HG03571 (cell line): ENCODE measurements around the gene TAF3.

Experiments
- ATAC-seq: cut with Tn5 transposase; IDR thresholded peaks from one replicate; pipeline ENCODE4 v1.9.1; 2021; ENCODE audit not compliant: unreplicated experiment

Gene TAF3

GRCh38 chr10:7965457-7965856, 147.2 kb downstream of the TAF3 start:
- no peak for ATAC-seq

DNA sequence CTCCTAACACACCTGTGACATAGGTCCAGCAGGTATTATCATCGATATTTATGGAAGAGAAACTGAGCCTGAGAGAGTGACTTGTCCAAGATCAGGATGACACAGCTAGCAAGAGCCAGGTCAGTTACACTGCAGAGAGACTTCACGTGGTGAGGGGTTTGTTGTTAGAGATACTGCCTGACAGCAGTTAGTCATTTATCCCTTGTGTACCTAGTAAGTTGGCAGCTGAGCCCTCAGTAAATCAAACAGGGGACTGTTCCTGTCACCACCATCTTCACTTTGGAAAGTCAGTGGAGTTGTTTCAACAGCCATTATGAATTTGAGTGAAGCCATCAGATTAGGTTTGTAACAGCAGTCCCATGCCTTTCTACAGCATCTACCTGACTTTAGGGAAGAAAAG, 148.7 kb downstream of the TAF3 start:
- no peak for ATAC-seq

- ATAC-seq: no peak
Measured at GRCh38 chr10:7968510-7969112, 150.3 kb downstream of the TAF3 start.

GRCh38 chr10:7969623-7970022, 151.3 kb downstream of the TAF3 start:
- ATAC-seq: no peak

GRCh38 chr10:7971949-7972348, 153.6 kb downstream of the TAF3 start:
- ATAC-seq: no peak

GRCh38 chr10:7972367-7972766, 154.1 kb downstream of the TAF3 start:
- ATAC-seq: no peak

DNA sequence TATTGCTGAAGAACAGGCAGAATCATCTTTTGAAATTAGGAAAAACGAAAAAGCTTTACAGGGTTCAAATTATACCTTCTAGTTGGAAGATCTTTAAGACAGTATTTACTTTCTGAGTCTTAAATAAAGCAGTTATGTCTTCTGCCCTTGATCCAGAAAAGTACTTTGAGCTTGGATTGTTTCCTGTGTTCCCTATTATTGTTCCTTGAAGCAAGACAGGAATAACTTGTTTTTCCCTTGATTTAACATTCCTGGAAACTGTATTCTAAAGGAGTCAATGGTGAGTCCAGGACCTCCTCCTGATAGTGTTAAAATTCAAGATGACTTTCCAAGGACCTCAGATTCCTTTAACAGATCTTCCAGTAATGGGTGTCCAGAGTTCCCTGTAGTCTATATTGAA, 161.9 kb downstream of the TAF3 start:
- no peak for ATAC-seq

GRCh38 chr10:7982727-7983126, 164.4 kb downstream of the TAF3 start:
- ATAC-seq: no peak

DNA sequence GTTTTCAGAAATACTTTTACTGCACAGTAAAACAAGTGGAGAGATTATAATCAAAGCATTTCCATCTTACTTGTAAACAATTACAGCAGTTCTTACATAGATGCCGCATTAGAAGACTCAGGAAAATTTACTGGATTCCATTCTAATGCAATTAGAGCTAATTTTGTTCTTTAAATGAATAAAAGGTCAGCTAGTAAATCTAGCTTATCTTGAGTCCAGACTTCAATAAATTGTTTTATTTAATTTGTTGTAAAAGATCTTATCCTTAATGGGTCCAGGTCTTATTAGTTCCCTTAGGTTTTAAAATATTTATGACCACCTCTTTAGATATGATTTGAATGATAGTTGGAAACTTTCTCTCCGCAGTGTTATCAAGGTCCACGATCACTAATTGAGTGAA, 166.0 kb downstream of the TAF3 start:
- ATAC-seq: no peak

GRCh38 chr10:7984896-7985295, 166.6 kb downstream of the TAF3 start:
- ATAC-seq: no peak

DNA sequence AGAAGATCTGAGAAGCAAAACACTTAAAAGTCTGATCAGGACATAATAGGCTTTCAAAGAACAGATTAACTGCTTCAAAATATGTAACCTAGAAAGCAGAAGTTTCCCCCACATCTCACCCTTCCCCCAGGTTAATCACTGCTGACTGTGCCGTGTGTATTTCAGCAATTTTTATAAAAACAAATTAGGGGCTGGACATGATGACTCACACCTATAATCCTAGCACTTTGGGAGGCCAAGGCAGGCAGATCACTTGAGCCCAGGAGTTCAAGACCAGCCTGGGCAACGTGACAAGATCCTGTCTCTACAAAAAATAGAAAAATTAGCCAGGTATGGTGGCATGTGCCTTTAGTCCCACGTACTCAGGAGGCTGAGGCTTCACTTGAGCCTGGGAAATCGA, 168.5 kb downstream of the TAF3 start:
- no peak for ATAC-seq

DNA sequence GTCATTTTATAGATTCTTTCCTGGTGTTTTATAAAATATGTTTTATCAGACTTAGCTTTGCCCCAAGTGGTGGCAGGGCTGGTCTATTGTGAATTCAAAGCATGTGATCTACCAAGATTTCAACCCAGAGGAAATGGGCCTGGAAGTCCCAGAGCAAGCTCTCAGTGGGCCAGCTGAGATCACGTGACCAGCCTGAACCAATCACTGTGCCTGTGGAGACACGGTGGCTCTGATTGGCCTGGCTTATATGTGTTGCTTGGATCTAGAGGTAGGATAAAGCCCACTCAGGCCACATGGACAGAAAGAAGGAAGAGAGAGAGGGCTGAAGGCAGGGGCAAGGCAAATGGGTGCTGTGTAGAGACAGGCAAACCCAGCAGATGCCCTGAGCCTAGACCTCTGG, 170.7 kb downstream of the TAF3 start:
- no peak for ATAC-seq

GRCh38 chr10:7998831-7999230, 180.5 kb downstream of the TAF3 start:
- no peak for ATAC-seq

DNA sequence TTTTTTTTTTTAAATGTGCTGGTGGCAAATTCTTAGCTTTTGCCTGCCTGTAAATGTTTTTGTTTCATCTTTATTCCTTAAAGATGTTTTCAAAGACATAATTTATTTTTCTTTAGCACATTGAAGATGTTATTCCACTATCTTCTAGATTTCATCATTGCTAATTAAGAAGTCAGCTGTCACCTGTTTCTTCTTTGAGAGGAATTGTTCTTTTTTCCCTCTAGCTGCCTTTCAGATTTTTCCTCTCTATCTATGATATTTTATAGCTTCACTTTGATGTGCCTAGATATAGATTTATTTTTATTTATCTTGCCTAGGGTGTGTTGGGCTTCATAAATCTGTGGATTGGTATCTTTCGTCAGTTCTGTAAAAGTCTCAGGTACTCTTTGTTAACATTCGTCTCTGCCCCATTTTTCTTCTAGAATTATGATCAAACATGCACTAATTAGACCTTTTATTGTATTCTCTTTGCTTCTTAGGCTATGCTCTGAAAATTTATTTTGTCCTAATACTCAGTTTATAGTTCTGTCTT, 186.2 kb downstream of the TAF3 start:
- no peak for ATAC-seq

- ATAC-seq: no peak
Measured at GRCh38 chr10:8006274-8006999, 188.1 kb downstream of the TAF3 start.

- ATAC-seq: no peak
Measured at GRCh38 chr10:8009031-8009430, 190.7 kb downstream of the TAF3 start.

DNA sequence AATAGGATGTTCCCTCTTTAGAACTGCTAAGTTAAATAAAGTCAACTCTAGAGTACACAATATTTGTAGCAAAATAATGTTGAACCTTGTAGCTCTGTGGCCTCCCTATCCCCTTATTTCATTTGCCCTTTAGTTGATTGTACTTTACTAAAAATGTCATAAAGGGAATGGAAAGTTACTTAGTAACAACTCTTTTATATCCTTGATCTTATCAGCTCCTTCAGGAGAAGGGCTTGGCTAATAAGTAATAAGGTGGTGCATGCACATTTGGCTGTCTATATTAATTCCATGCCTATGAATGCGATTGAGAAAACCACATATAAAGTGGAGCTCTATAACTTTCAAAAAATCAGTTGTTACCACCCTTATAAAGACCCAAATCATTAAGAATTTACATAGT, 194.7 kb downstream of the TAF3 start:
- no peak for ATAC-seq

DNA sequence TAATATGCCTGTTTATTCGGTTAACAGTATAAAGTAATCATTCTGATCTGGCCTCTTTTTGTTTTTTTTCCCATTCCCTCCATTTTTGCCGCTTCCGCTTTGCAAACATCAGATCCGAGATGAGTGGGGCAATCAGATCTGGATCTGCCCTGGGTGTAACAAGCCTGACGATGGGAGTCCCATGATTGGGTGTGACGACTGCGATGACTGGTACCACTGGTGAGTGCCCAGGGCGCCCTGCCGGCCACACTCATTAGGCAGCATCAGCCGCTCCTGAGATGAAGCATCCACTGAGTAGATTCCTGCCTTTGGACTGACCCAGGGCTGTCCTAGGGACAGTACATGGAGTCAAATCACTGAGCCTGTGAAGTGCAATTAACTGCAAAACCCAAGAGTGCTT, 195.3 kb downstream of the TAF3 start:
- ATAC-seq: no peak

DNA sequence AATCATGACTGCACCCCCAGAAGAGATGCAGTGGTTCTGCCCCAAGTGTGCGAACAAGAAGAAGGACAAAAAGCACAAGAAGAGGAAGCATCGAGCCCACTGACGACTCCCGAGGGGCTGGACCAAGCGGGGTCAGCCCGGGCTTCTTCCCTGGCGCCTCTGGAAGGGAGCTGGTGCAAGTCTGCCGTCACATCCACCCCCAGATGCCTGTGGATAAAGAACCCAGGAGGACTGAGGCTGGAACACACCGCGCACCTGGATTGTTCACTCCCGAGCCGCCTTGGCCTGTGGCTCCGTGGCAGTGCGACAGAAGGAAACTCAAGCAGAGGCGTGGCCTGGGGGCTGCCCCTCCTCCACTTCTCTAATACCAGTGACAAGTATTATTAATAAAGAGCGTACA, 196.3 kb downstream of the TAF3 start:
- ATAC-seq: no peak

GRCh38 chr10:8017277-8017676, 199.0 kb downstream of the TAF3 start:
- no peak for ATAC-seq

GRCh38 chr10:8023321-8023720, 205.0 kb downstream of the TAF3 start:
- ATAC-seq: no peak

- ATAC-seq: no peak
Measured at GRCh38 chr10:8023851-8024250, 205.5 kb downstream of the TAF3 start.
